GM18867 (cell line): ENCODE data around the gene PPP2R5C.
A peak's percentile ranks its signal among the peaks of the same experiment; 100 is the strongest.

Experiments used
- ATAC-seq: cut with Tn5 transposase; IDR thresholded peaks from one replicate; pipeline ENCODE4 v1.9.1; 2021; ENCODE audit warnings: mild to moderate bottlenecking, moderate library complexity; ENCODE audit not compliant: unreplicated experiment

PPP2R5C gene

GRCh38 chr14:101937926-101938767 is 176.6 kb downstream of the PPP2R5C start:
- ATAC-seq: no peak

GRCh38 chr14:101939646-101940170 is 178.2 kb downstream of the PPP2R5C start:
- no peak for ATAC-seq

GRCh38 chr14:101944451-101944850 is 182.9 kb downstream of the PPP2R5C start:
- ATAC-seq: no peak

- ATAC-seq: no peak
These were observed 183.7 kb downstream of the PPP2R5C start for GRCh38 chr14:101945171-101945570.

- peak; percentile 7 for ATAC-seq
These were observed 186.0 kb downstream of the PPP2R5C start for GRCh38 chr14:101947577-101947903.

GRCh38 chr14:101947904-101948665 is 186.6 kb downstream of the PPP2R5C start:
- peak; percentile 97 for ATAC-seq

GRCh38 chr14:101948666-101949216 is 187.2 kb downstream of the PPP2R5C start:
- ATAC-seq: no peak

GRCh38 chr14:101950100-101950499 is 188.6 kb downstream of the PPP2R5C start:
- no peak for ATAC-seq

GRCh38 chr14:101950516-101951215 is 189.2 kb downstream of the PPP2R5C start:
- no peak for ATAC-seq

- no peak for ATAC-seq
These were observed 191.6 kb downstream of the PPP2R5C start for GRCh38 chr14:101953151-101953550.

- ATAC-seq: no peak
These were observed 193.0 kb downstream of the PPP2R5C start for GRCh38 chr14:101954501-101954900.

- ATAC-seq: no peak
These were observed 194.2 kb downstream of the PPP2R5C start for GRCh38 chr14:101955695-101956161.

GRCh38 chr14:101956179-101956885 is 194.8 kb downstream of the PPP2R5C start:
- ATAC-seq: no peak

GRCh38 chr14:101957406-101958234 is 196.1 kb downstream of the PPP2R5C start:
- no peak for ATAC-seq

GRCh38 chr14:101958418-101959180 is 197.1 kb downstream of the PPP2R5C start:
- ATAC-seq: no peak

GRCh38 chr14:101959277-101959676 is 197.8 kb downstream of the PPP2R5C start:
- ATAC-seq: no peak

GRCh38 chr14:101960225-101960624 is 198.7 kb downstream of the PPP2R5C start:
- no peak for ATAC-seq

- ATAC-seq: no peak
These were observed 199.7 kb downstream of the PPP2R5C start for GRCh38 chr14:101961011-101961721.
